GM18909 (cell line): ENCODE measurements around the gene NANS.
"Not testable (repeated sequence)": the region's sequence is repeated elsewhere in the genome, so short reads cannot be mapped to it uniquely, and the experiment has no call there.

Experiments
- ATAC-seq: cut with Tn5 transposase; IDR thresholded peaks from one replicate; pipeline ENCODE4 v1.9.1; 2021; ENCODE audit warnings: mild to moderate bottlenecking; ENCODE audit not compliant: unreplicated experiment, poor library complexity

The NANS gene

GRCh38 chr9:98094851-98095250 lies 38.3 kb downstream of the NANS start:
- no peak for ATAC-seq

DNA sequence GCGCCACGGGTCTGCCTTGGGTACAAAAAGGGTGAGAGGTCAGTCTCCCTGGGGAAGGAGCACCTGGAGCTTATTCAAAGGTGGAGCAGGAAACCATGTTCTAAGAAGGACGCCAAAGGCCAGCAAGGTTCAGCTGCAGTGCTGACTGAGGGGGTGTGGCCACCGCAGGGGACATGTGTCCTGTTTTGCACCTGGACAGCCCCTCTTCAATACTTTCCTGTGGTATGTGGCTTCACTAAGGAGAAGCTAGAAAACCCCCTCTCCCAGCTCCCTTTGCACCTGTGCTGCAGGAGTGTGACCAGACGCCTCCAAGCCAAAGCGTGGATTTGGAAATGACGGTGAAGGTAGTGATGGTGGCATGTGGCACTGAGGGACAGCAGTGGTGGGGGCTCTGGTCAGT lies 38.9 kb downstream of the NANS start:
- no peak for ATAC-seq

DNA sequence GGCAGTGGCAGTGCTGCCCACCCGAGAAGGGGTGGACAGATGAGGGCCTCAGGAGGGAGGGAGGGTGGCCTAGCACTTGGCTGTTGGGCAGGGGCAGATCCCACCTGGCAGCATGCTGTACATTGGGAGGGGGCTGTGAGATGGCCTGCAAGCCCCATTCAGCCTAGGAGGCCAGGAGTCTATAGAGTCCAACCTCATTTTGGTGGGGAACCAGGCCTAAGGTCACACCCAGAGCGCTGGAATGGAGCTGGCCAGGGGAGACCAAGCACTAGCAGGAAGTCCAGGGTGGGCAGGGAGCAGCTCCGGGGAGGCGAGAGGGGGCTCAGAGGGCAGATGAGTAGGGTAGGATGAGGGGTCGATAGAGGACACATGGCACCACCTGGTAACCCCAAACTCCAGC lies 39.6 kb downstream of the NANS start:
- ATAC-seq: no peak

DNA sequence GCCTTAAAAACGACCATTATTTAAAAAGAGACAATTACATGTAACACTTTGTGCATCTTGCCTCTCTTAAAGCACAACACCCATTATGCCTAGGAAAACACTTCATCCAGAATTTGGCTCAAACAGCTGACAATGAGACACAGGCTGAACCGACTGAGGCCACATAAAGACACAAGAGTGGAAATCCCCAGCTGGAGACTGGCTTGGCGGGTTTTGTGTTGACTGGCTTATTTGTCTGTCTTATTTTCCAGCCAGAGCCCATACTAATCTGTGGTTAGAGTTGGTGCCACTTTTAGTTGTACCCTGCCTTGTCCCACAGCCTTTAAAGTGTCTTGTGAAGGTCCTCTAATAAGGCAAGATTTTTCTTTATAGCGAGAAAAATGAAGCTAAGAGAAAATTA lies 41.3 kb downstream of the NANS start:
- no peak for ATAC-seq

DNA sequence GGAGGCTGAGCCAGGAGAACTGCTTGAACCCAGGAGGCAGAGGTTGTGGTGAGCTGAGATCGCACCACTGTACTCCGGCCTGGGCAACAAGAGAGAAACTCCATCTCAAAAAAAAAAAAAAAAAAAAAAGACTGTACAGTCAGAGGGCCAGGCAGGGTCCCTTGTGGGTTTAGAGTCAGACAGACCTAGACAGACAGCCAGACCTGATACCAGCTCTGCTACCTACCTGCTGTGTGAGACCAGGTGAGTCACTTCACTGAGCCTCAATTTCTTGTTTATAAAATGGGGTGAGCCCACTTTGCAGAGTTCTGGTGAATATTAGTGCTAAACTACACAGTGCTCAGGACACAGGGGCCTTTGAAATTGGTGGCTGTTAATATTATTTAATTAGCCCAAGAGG lies 42.8 kb downstream of the NANS start:
- no peak for ATAC-seq

- ATAC-seq: no peak
These were observed 43.4 kb downstream of the NANS start for GRCh38 chr9:98099898-98100297.

- no peak for ATAC-seq
These were observed 43.9 kb downstream of the NANS start for GRCh38 chr9:98100456-98100855.

DNA sequence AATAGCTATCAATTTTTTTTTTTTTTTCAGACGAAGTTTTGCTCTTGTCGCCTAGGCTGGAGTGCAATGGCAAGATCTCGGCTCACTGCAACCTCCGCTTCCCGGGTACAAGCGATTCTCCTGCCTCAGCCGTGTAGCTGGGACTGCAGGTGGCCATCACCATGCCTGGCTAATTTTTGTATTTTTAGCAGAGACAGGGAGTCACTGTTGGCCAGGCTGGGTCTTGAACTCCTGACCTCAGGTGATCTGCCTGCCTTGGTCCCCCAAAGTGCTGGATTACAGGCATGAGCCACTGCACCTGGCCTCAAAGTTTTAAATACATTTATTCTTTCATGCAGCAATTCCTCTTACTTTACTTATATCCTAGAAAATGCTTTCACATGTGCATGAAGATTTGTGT lies 44.9 kb downstream of the NANS start:
- ATAC-seq: no peak

DNA sequence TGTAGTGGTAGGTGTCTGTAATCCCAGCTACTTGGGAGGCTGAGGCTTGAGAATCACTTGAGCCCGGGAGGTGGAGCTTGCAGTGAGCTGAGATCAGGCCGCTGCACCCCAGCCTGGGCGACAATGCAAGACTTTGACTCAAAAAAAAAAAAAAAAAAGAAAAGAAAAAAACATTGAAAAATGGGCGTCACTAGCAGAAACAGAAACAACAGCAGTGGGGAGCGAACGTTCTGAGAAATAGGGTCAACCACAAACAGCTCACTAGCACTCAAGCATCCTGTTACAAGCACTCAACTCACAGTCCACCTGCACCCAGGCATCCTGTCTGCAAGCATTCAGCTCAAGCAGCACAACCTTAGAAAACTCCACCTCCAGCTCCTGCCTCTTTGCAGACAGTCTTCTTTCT lies 45.3 kb downstream of the NANS start:
- ATAC-seq: peak; percentile 98

- no peak for ATAC-seq
These were observed 47.9 kb downstream of the NANS start for GRCh38 chr9:98104445-98104881.

- no peak for ATAC-seq
These were observed 48.5 kb downstream of the NANS start for GRCh38 chr9:98105006-98105405.

DNA sequence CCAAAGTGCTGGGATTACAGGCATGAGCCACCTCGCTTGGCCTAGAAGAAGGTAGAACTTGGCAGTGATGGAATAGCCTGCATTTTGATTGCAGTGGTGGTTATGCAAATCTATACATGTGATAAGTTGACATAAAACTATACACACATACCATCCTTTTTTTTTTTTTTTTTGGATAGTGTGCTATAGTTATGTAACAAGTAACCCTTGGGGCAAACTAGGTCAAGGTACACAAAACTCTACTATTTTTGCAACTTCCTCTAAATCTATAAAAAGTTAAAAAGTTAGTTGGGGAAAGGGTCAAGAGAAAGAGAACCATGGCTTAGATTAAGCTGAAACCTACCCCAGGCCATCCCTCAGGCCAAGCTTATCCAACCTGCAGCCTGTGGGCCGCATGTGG lies 51.4 kb downstream of the NANS start:
- peak; percentile 23 for ATAC-seq

DNA sequence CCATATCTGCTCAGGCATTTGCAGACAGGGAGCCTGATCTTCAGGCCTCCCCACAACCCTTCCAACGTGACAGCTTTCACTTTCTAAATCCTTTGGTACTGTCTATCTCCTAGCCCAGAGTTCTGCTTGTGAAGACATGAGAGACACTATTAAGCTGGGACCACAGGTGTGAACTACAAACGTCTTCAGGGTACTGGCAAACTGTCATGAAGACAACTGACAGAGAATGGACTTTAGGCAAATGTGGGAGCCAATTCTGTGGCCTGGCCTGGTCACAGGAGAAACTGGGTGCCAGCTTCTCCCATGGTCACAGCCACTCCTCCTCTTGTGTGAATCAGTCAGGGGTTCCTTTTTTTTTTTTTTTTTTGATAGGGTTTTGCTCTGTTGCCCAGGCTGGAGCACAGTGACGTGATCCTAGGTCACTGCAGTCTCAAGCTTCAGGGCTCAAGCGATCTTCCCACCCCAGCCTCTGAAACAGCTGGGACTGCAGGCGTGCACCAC lies 52.0 kb downstream of the NANS start:
- peak; percentile 71 for ATAC-seq

DNA sequence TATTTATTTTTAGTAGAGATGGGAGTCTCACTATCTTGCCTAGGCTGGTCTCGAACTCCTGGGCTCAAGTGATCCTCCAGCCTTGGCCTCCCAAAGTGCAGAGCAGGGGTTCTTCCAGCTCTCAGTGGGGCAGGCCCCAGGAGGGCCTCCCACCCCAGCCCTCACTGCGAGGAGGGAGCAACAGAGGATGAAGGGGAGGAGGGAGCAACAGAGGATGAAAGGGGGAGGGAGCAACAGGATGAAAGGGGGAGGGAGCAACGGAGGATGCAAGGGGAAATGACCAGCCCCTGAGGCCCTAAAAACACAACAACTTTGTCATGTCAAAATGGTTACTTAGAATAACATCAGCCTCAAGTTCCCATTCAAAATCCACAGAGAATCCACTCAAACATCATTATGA lies 52.5 kb downstream of the NANS start:
- ATAC-seq: no peak

DNA sequence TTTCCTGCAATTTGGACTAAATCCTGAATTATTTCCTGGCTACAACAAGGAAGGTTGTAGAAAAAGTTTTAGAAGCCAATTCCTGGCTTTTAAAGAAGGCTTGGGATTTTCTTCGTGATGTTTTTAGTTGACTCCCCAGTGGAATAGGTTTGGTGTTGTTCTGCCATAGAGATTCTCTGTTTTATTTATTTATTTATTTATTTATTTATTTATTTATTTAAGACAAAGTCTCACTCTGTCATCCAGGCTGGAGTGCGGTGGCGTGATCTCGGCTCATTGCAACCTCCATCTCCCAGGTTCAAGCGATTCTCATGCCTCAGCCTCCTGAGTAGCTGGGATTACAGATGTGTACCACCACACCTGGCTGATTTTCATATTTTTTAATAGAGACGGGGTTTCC lies 60.6 kb downstream of the NANS start:
- not testable (repeated sequence) for ATAC-seq

- ATAC-seq: peak; percentile 50
These were observed 61.6 kb downstream of the NANS start for GRCh38 chr9:98117984-98118639.

GRCh38 chr9:98118640-98119601 lies 62.4 kb downstream of the NANS start, which contains the start of gene TRIM14:
TRIM14 (minus strand) TSS chr9:98119222; CDS start chr9:98119188, 34 bp downstream.
- ATAC-seq: peak; percentile 58

GRCh38 chr9:98120476-98120875 lies 63.9 kb downstream of the NANS start:
- no peak for ATAC-seq

DNA sequence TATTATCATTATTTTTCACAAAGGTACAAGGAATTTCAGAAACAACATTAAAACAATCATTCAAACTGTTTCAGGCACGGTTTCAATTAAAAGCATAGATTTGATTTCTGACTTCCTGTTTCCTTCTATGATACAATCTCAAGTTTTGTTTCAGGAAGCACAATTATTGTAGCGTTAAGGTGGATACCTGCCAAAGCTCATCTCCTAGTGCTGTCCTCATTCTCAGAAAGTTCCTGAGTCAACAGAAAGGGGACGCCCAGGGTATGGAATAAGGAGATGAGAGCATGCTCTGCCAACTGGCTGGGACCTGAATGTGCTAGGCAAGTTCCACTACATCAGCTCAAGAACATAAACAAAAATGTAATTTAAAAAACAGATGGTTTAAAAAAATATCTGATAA lies 64.5 kb downstream of the NANS start:
- ATAC-seq: no peak

DNA sequence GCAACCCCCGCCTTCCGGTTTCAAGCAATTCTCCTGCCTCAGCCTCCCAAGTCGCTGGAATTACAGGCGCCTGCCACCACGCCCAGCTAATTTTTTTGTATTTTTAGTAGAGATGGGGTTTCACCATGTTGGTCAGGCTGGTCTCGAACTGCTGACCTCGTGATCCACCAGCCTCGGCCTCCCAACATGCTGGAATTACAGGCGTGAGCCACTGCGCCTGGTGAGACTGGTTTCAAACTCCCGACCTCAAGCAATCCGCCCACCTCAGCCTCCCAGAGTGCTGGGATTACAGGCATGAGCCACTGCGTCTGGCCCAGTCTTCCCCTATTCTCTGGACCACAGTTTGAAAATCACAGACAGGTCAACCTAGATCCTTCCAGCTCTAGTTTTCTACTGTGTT lies 67.6 kb downstream of the NANS start:
- not testable (repeated sequence) for ATAC-seq
